SK-N-SH treated with all-trans-retinoic acid at 6 μM for 48 hours (cell line): ENCODE data around the gene DCC.

Source experiments
- GLIS3 ChIP-seq: fragments of 250-450 bp; sonication (Bioruptor Pico); IDR thresholded peaks from 2 replicates; pipeline ENCODE4 v1.5.0; 2020; ENCODE audit warnings: mild to moderate bottlenecking, moderate library complexity
- RARB ChIP-seq: fragments of 250-450 bp; sonication (Bioruptor Pico); IDR thresholded peaks from 2 replicates; pipeline ENCODE4 v1.8.0; 2021; ENCODE audit warnings: mild to moderate bottlenecking, moderate library complexity
- TOX ChIP-seq: fragments of 250-450 bp; sonication (Bioruptor Pico); IDR thresholded peaks from 2 replicates; pipeline ENCODE4 v1.8.0; 2021; ENCODE audit warnings: mild to moderate bottlenecking, moderate library complexity, borderline replicate concordance
- ZFP30 ChIP-seq: fragments of 450-650 bp; formaldehyde crosslinking; IDR thresholded peaks from 2 replicates; pipeline ENCODE4 v1.5.0; 2022; ENCODE audit warnings: mild to moderate bottlenecking, moderate library complexity
- ZNF8 ChIP-seq: fragments of 450-650 bp; formaldehyde crosslinking; IDR thresholded peaks from 2 replicates; pipeline ENCODE4 v1.5.0; 2020; ENCODE audit warnings: mild to moderate bottlenecking, moderate library complexity
- TF ChIP-seq, protein P1 (sequence below): fragments of 250-450 bp; sonication (Bioruptor Pico); IDR thresholded peaks from 2 replicates; pipeline ENCODE4 v1.8.0; 2020; ENCODE audit warnings: mild to moderate bottlenecking, moderate library complexity, borderline replicate concordance
- TF ChIP-seq, protein P2 (sequence below): fragments of 250-450 bp; sonication (Bioruptor Pico); IDR thresholded peaks from 2 replicates; pipeline ENCODE4 v1.5.1; 2021; ENCODE audit warnings: mild to moderate bottlenecking, moderate library complexity

DNA sequence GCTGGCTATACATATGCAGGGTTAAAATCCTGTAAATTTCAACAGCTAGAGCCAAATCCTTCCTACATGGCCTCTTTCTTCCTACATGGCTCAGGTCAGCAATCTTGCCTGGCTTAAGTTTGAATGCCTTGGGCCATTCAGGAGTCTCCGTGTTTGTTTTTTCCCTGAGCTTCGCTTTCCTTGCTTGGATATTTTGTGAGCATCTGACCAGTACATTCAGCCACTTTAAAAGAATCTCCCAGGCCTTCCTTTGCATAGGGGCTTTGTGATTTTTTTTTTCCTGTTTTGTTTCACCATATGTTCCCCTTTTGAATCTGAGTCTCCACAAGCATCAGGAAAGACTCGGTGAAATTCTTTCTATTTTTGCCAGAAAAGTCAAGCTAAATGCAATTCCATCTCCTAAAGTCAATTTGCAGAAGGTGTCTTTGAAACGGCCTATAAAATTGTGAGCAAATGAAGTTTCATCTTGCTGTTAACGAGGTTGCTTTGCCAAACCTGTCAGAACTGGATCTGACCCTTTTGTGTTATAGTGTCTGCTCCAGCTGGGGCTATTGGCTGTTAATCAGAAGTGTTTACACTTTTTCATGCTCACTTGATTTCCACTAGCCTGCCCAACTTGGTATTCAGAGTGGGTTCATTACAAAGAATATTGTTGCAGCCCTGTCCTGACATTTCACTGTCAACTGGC lies 256.9 kb downstream of the DCC start:
- TF ChIP-seq GLIS3 (CRISPR knock-in tag) (no peak), RARB (CRISPR knock-in tag) (no peak), TOX (no peak), ZNF8 (no peak), ZFP30 (no peak)
- TF ChIP-seq, protein P1, sequence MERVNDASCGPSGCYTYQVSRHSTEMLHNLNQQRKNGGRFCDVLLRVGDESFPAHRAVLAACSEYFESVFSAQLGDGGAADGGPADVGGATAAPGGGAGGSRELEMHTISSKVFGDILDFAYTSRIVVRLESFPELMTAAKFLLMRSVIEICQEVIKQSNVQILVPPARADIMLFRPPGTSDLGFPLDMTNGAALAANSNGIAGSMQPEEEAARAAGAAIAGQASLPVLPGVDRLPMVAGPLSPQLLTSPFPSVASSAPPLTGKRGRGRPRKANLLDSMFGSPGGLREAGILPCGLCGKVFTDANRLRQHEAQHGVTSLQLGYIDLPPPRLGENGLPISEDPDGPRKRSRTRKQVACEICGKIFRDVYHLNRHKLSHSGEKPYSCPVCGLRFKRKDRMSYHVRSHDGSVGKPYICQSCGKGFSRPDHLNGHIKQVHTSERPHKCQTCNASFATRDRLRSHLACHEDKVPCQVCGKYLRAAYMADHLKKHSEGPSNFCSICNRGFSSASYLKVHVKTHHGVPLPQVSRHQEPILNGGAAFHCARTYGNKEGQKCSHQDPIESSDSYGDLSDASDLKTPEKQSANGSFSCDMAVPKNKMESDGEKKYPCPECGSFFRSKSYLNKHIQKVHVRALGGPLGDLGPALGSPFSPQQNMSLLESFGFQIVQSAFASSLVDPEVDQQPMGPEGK (CRISPR knock-in tag) = no peak
- TF ChIP-seq, protein P2, sequence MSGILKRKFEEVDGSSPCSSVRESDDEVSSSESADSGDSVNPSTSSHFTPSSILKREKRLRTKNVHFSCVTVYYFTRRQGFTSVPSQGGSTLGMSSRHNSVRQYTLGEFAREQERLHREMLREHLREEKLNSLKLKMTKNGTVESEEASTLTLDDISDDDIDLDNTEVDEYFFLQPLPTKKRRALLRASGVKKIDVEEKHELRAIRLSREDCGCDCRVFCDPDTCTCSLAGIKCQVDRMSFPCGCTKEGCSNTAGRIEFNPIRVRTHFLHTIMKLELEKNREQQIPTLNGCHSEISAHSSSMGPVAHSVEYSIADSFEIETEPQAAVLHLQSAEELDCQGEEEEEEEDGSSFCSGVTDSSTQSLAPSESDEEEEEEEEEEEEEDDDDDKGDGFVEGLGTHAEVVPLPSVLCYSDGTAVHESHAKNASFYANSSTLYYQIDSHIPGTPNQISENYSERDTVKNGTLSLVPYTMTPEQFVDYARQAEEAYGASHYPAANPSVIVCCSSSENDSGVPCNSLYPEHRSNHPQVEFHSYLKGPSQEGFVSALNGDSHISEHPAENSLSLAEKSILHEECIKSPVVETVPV (CRISPR knock-in tag) = no peak
